Body of pancreas (tissue), 4 donors: Measurements from ENCODE around the gene ENTPD5.

Experiments
- CTCF ChIP-seq, 7 experiments: fragments of 450-650 bp in 4 of 7; fragments of 200-600 bp in 3 of 7; sonication (generic) in 3 of 7; IDR thresholded peaks; one replicate each; pipeline ENCODE4 v1.5.1; 2016 to 2019; ENCODE audit warnings: antibody characterized with exemption in 7 of 7
- POLR2A ChIP-seq, 3 donors: fragments of 450-650 bp; IDR thresholded peaks; one replicate each; pipeline ENCODE4 v1.6.1; 2016; ENCODE audit warnings: antibody characterized with exemption in 3 of 3, mild to moderate bottlenecking in 2 of 3

GRCh38 chr14:73944432-73945158 is 74.5 kb downstream of the ENTPD5 start:
- TF ChIP-seq CTCF (IDR thresholded peaks at IDR 0.05) (no peak), POLR2A (IDR thresholded peaks at IDR 0.05) (no peak)
